ENCODE results near the gene ABLIM1.

Gene ABLIM1

DNA sequence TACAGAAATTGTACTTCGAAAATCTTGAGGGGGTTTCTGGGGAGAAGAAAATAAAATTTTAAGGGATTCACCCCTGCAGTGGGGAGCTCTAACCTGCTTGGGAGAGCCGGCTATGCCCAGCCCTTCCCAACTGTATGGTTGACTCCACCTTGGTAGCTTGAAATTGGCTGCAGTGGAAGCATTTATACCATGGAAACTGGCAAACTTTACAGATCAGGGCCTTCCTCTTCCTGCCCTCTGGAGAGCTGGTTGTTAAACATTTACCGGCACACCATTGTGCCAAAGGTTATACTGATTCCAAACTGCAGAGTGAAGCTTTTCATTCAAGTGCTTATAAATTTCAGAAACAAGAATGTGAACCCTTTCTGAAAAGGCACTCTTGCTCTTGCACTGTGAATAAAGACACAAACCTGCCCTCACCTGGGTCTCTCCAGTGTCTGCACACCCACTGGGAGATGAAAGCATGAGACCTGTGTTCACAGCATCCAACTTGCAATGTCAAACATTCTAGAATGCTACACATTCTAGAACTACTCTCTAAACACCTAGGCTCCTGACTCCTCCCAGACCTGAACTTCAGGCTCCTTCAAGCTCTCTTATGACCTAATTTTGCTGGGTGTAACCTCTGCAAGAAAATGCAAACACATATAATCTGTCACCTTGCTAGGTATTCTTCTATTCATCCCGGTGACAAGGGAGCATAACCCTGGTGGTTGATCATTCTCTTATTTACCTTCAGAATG lies 44.7 kb downstream of the ABLIM1 start:
- Histone ChIP-seq H3K4me3 (no peak overlapping the region), H3K27me3 (no peaks in the 10 kb centered on the region), H3K9me3 (no peaks in the 10 kb centered on the region), H3K9ac (no peak overlapping the region), H3K36me3 (no peaks in the 10 kb centered on the region), H3K4me1 (no peaks in the 10 kb centered on the region), H4K20me1 (no peaks in the 10 kb centered on the region), H3K27ac (no peak overlapping the region), H3K4me2 (no peak overlapping the region)
- no peak for TF ChIP-seq Cebpa-rat (IDR thresholded peaks at IDR 0.05)

- Histone ChIP-seq H3K9me3 (no peaks in the 10 kb centered on the region), H3K4me2 (no peak overlapping the region), H3K4me1 (no peaks in the 10 kb centered on the region), H3K27ac (no peak overlapping the region), H3K36me3 (no peaks in the 10 kb centered on the region), H3K27me3 (no peaks in the 10 kb centered on the region), H3K9ac (no peak overlapping the region), H4K20me1 (no peaks in the 10 kb centered on the region), H3K4me3 (no peak overlapping the region)
- no peak for TF ChIP-seq Cebpa-rat (IDR thresholded peaks at IDR 0.05)
Observed at GRCh38 chr10:114611617-114612016, 46.5 kb downstream of the ABLIM1 start.

DNA sequence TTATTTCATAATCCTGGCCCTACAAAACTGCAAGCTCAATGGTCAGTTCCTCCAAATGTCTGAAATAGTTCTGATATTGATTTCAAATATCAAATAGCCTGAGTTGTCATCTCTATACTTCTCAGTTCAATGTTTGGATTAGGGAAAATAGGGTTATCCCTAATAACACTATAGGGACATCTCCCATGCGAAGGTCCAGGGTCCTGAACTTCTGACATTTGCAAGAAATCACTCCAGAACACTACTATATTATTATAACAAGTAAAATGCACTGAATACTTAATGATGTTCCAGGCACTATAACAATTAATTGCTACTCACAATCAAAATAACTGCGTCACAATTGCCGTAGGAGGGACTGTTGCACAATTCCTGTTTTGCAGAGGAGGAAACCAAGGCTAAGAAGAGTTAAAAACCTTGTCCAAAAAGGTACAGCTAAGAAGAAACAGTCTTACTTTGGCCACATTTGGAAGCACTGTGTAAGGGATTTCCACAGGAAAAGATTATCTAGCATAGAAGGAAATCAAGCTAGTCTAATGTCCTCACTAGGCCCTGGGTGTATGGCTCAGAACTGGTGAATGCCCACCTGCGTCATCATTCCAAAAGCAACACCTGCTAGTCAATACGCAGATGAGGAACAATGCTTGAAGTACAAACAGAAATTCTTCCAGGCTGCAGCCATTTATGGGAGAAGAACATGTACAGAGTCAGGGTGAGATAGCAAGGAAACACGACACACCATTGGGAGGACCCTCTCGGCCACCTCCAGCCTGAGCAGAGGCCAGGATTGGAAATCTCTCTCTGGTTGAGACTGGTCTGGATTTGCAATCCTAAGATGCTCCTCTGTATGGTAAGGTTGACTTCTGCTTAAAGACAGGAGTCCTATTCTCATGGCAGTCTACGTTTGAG lies 48.3 kb downstream of the ABLIM1 start:
- Histone ChIP-seq H3K9ac (no peak overlapping the region), H3K36me3 (no peaks in the 10 kb centered on the region), H3K27ac (no peak overlapping the region), H4K20me1 (no peaks in the 10 kb centered on the region), H3K4me3 (no peak overlapping the region), H3K27me3 (no peaks in the 10 kb centered on the region), H3K4me2 (no peak overlapping the region), H3K4me1 (no peaks in the 10 kb centered on the region), H3K9me3 (no peaks in the 10 kb centered on the region)
- no peak for TF ChIP-seq Cebpa-rat (IDR thresholded peaks at IDR 0.05)

DNA sequence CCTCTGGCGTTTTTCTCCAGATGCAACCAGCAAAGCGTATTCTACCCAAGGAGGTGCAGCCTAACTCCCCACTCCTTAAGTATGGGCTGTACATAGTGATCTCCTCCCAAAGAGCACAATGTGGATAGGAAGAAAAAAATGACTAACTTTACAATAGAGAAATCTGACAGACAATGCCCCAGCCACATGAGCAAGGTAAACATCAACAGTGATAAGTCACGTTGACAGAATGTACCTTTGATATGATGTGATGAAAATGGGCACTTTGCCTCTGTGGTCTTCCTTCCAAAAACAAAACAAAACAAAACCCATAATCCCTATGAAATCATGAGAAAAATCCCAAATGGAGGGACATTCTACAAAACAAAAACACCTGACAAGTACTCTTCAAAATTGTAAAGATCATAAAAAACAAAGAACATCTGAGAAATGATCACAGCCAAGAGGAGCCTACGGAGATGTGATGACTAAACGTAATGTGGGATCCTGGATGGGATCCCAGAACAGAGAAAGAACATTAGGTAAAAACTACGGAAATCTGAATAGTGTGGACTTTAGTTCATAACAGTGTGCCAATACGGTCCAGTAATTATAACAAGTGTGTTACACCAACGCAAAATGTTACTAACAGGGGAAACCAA lies 50.6 kb downstream of the ABLIM1 start:
- Histone ChIP-seq H4K20me1 (no peaks in the 10 kb centered on the region), H3K9me3 (no peaks in the 10 kb centered on the region), H3K27ac (no peak overlapping the region), H3K27me3 (no peaks in the 10 kb centered on the region), H3K36me3 (no peaks in the 10 kb centered on the region), H3K4me1 (no peaks in the 10 kb centered on the region), H3K9ac (no peak overlapping the region), H3K4me3 (no peak overlapping the region), H3K4me2 (no peak overlapping the region)
- no peak for TF ChIP-seq Cebpa-rat (IDR thresholded peaks at IDR 0.05)

DNA sequence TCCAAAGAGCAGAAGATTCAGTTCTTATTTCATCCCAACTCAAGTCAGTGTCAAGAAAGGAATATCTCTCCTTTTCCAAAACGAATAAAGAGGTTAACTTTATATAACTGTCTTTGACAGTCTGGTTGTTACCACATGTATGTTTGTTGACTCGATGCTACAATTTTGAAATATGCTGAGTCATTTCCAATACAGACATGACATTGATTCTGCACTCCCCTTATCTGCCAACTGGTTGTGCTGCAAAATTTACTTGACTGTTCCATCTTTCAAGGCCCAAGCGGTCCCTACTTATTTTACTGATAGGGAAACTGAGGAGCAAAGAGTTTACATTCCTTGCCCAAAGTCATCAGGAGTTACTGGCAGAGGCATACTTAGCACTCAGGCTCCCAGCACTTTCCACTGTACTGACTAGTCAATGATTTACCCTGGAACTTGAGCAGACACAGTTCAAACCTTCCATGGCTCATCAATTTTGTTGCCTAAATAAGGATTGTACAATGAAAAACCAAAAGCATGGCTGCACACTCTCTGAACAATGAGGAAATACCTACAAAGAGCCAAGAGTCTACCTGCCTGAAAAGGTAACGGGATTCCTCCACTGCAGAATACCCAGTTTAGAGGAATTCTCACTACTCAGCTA lies 52.8 kb downstream of the ABLIM1 start:
- H3K4me1 ChIP-seq = no peaks in the 10 kb centered on the region

GRCh38 chr10:114604357-114605130 lies 53.5 kb downstream of the ABLIM1 start:
- no peak overlapping the region for H3K4me2 ChIP-seq
- no peak overlapping the region for H3K4me3 ChIP-seq
- H4K20me1 ChIP-seq = no peaks in the 10 kb centered on the region
- no peak overlapping the region for H3K9ac ChIP-seq
- TF ChIP-seq Cebpa-rat (IDR thresholded peaks at IDR 0.05) = no peak
- H3K4me1 ChIP-seq = no peaks in the 10 kb centered on the region
- no peak overlapping the region for H3K27ac ChIP-seq
- H3K36me3 ChIP-seq = no peaks in the 10 kb centered on the region
- no peaks in the 10 kb centered on the region for H3K27me3 ChIP-seq
- H3K9me3 ChIP-seq = no peaks in the 10 kb centered on the region

More for the DNA sequence above, 52.8 kb downstream of the ABLIM1 start:
- Histone ChIP-seq H3K9me3 (no peaks in the 10 kb centered on the region), H4K20me1 (no peaks in the 10 kb centered on the region), H3K36me3 (no peaks in the 10 kb centered on the region), H3K4me3 (no peak overlapping the region), H3K9ac (no peak overlapping the region), H3K4me2 (no peak overlapping the region), H3K27ac (no peak overlapping the region), H3K27me3 (no peaks in the 10 kb centered on the region)
- no peak for TF ChIP-seq Cebpa-rat (IDR thresholded peaks at IDR 0.05)

DNA sequence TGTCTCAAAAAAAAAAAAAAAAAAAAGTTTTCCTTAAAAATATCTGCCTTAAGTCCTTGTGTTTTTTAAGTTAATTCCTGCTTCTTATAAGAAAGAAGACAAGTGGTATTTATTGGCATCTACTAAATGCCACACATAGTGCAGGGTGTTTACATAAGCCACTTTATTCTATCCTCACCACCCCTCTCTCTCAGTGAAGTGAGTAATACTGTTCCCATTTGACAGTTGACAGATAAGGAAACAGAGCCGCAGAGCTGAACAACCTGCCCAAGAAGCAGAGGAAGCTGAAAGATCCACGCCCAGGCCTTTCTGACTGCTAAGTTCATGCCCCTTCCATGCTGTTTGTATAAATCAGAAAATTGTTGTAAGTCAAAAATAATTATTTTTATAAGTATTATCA lies 54.1 kb downstream of the ABLIM1 start:
- no peak overlapping the region for H3K4me2 ChIP-seq
- TF ChIP-seq Cebpa-rat (IDR thresholded peaks at IDR 0.05) = no peak

DNA sequence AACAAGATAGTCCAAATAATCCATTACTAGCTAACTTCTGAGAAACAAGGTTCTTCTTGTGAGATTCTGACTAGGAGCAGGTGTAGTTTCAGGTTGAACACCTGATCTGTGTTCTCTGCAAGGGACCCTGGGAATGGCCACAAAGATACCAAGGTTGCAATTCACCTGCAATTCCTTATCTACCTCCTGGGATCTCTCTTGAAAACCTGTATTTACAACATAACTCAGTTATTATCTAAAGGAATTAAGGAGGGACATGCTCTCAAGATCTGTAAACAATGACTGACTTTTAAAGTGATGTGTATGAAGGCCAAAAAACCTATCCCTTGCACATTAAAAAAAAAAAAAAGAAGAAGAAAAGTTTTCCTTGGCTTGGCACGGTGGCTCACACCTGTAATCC lies 54.8 kb downstream of the ABLIM1 start:
- no peaks in the 10 kb centered on the region for H3K9me3 ChIP-seq
- no peak for TF ChIP-seq Cebpa-rat (IDR thresholded peaks at IDR 0.05)
- no peak overlapping the region for H3K4me3 ChIP-seq
- no peaks in the 10 kb centered on the region for H3K4me1 ChIP-seq
- no peak overlapping the region for H3K27ac ChIP-seq
- no peak overlapping the region for H3K4me2 ChIP-seq
- no peaks in the 10 kb centered on the region for H3K27me3 ChIP-seq
- no peaks in the 10 kb centered on the region for H4K20me1 ChIP-seq
- H3K36me3 ChIP-seq = no peaks in the 10 kb centered on the region
- H3K9ac ChIP-seq = no peak overlapping the region

More for the DNA sequence above, 54.1 kb downstream of the ABLIM1 start:
- H3K36me3 ChIP-seq = no peaks in the 10 kb centered on the region
- H3K4me3 ChIP-seq = no peak overlapping the region
- H3K27me3 ChIP-seq = no peaks in the 10 kb centered on the region
- H3K9me3 ChIP-seq = no peaks in the 10 kb centered on the region
- H3K4me1 ChIP-seq = no peaks in the 10 kb centered on the region
- no peak overlapping the region for H3K9ac ChIP-seq
- no peaks in the 10 kb centered on the region for H4K20me1 ChIP-seq
- H3K27ac ChIP-seq = no peak overlapping the region

GRCh38 chr10:114600057-114600456 lies 58.0 kb downstream of the ABLIM1 start:
- Histone ChIP-seq H3K4me3 (no peak overlapping the region), H4K20me1 (no peaks in the 10 kb centered on the region), H3K27me3 (no peaks in the 10 kb centered on the region), H3K36me3 (no peaks in the 10 kb centered on the region), H3K9ac (no peak overlapping the region), H3K4me1 (no peaks in the 10 kb centered on the region), H3K4me2 (no peak overlapping the region), H3K27ac (no peak overlapping the region), H3K9me3 (no peaks in the 10 kb centered on the region)
- no peak for TF ChIP-seq Cebpa-rat (IDR thresholded peaks at IDR 0.05)
